HepG2 (cell line): ENCODE data around the gene TBC1D1.

Experiments used
- CSRNP1 ChIP-seq: sonication (generic); formaldehyde crosslinking; IDR thresholded peaks from 2 replicates; pipeline ENCODE4 v1.8.1; 2023; ENCODE audit warnings: mild to moderate bottlenecking, missing genetic modification reagents
- CTCF ChIP-seq: sonication (generic); formaldehyde crosslinking; IDR thresholded peaks from 2 replicates; pipeline ENCODE4 v1.5.0; 2020; ENCODE audit warnings: mild to moderate bottlenecking, missing genetic modification reagents, moderate library complexity
- GATAD2A ChIP-seq: IDR thresholded peaks from 2 replicates; pipeline ENCODE4 v1.6.1; 2016
- RELA ChIP-seq: sonication (generic); formaldehyde crosslinking; IDR thresholded peaks from 2 replicates; pipeline ENCODE4 v1.4.0; 2020; ENCODE audit warnings: missing genetic modification reagents
- SAFB2 ChIP-seq: sonication (generic); formaldehyde crosslinking; IDR thresholded peaks from 2 replicates; pipeline ENCODE4 v1.5.1; 2020; ENCODE audit warnings: missing genetic modification reagents, low read depth, mild to moderate bottlenecking, borderline replicate concordance
- ZNF274 ChIP-seq: sonication (generic); formaldehyde crosslinking; IDR thresholded peaks from 2 replicates; pipeline ENCODE4 v1.5.1; 2020; ENCODE audit warnings: mild to moderate bottlenecking, missing genetic modification reagents
- TF ChIP-seq, protein P1 (sequence below), 2 experiments: sonication (generic) in 1 of 2; formaldehyde crosslinking in 1 of 2; IDR thresholded peaks; 2 replicates each; pipeline versions ENCODE4 v1.4.0 to v1.6.1; 2018 to 2020; ENCODE audit warnings: missing genetic modification reagents in 2 of 2, borderline replicate concordance in 1 of 2, low read depth in 1 of 2, mild to moderate bottlenecking in 1 of 2, missing biosample characterization in 1 of 2
- TF ChIP-seq, protein P2 (sequence below): sonication (generic); formaldehyde crosslinking; IDR thresholded peaks from 2 replicates; pipeline ENCODE4 v1.5.0; 2020; ENCODE audit warnings: mild to moderate bottlenecking, missing genetic modification reagents

GRCh38 chr4:38129460-38130227 is 238.8 kb downstream of the TBC1D1 start:
- TF ChIP-seq CTCF (CRISPR knock-in tag), result no peak
- TF ChIP-seq SAFB2 (CRISPR knock-in tag), result no peak
- TF ChIP-seq GATAD2A, result no peak
- TF ChIP-seq ZNF274 (CRISPR knock-in tag), result no peak
- TF ChIP-seq, protein P1, sequence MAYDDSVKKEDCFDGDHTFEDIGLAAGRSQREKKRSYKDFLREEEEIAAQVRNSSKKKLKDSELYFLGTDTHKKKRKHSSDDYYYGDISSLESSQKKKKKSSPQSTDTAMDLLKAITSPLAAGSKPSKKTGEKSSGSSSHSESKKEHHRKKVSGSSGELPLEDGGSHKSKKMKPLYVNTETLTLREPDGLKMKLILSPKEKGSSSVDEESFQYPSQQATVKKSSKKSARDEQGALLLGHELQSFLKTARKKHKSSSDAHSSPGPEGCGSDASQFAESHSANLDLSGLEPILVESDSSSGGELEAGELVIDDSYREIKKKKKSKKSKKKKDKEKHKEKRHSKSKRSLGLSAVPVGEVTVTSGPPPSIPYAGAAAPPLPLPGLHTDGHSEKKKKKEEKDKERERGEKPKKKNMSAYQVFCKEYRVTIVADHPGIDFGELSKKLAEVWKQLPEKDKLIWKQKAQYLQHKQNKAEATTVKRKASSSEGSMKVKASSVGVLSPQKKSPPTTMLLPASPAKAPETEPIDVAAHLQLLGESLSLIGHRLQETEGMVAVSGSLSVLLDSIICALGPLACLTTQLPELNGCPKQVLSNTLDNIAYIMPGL (CRISPR knock-in tag; IDR thresholded peaks at IDR 0.05; ENCODE audit: borderline replicate concordance in 1 of 2, low read depth in 1 of 2), result no peak
- no peak for TF ChIP-seq CSRNP1 (CRISPR knock-in tag)
- TF ChIP-seq, protein P2, sequence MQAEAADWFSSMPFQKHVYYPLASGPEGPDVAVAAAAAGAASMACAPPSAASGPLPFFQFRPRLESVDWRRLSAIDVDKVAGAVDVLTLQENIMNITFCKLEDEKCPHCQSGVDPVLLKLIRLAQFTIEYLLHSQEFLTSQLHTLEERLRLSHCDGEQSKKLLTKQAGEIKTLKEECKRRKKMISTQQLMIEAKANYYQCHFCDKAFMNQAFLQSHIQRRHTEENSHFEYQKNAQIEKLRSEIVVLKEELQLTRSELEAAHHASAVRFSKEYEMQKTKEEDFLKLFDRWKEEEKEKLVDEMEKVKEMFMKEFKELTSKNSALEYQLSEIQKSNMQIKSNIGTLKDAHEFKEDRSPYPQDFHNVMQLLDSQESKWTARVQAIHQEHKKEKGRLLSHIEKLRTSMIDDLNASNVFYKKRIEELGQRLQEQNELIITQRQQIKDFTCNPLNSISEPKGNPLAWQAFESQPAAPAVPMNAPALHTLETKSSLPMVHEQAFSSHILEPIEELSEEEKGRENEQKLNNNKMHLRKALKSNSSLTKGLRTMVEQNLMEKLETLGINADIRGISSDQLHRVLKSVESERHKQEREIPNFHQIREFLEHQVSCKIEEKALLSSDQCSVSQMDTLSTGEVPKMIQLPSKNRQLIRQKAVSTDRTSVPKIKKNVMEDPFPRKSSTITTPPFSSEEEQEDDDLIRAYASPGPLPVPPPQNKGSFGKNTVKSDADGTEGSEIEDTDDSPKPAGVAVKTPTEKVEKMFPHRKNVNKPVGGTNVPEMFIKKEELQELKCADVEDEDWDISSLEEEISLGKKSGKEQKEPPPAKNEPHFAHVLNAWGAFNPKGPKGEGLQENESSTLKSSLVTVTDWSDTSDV (CRISPR knock-in tag), result no peak
- no peak for TF ChIP-seq RELA
